CD14-positive monocyte (primary cell): ENCODE results near the gene GRIK5. TPM values are rescaled to one million over a fixed set of nuclear protein-coding genes. Genes with fewer than 3 reads are reported as not detected.

Experiments
- DNase-seq, 3 donors: peaks; one replicate each; pipeline ENCODE4 v3.0.0-alpha.2; 2011 to 2022
- H2AFZ ChIP-seq: 2 replicates; pipeline ENCODE4 v1.6.0; 2012; ENCODE audit warnings: mild to moderate bottlenecking, low read depth, low read length, inconsistent platforms; ENCODE audit not compliant: insufficient read depth, poor library complexity, severe bottlenecking
- H3K27ac ChIP-seq, 2 donors: 1 replicate in 1 of 2; 2 replicates in 1 of 2; pipeline ENCODE4 v1.5.1; 2012 to 2013; ENCODE audit warnings: low read length in 2 of 2, control low read depth in 1 of 2, inconsistent platforms in 1 of 2, low read depth in 1 of 2, mild to moderate bottlenecking in 1 of 2
- H3K27me3 ChIP-seq, 2 donors: one replicate each; pipeline versions ENCODE4 v1.6.0 to v1.6.1; 2011 to 2013; ENCODE audit warnings: low read length in 2 of 2; ENCODE audit not compliant: control insufficient read depth in 2 of 2, insufficient read depth in 2 of 2
- H3K36me3 ChIP-seq, 2 donors: replicated peaks in 1 of 2; 1 replicate in 1 of 2; 2 replicates in 1 of 2; pipeline versions ENCODE4 v1.5.1 to v1.6.1; 2012 to 2013; ENCODE audit warnings: low read length in 2 of 2, control low read depth in 1 of 2, inconsistent platforms in 1 of 2, mild to moderate bottlenecking in 1 of 2; ENCODE audit not compliant: insufficient read depth in 2 of 2, control insufficient read depth in 1 of 2
- H3K4me1 ChIP-seq, 2 donors: 1 replicate in 1 of 2; 2 replicates in 1 of 2; pipeline versions ENCODE4 v1.5.1 to v1.6.1; 2012 to 2013; ENCODE audit warnings: low read length in 2 of 2, control low read depth in 1 of 2, inconsistent platforms in 1 of 2, mild to moderate bottlenecking in 1 of 2, moderate library complexity in 1 of 2; ENCODE audit not compliant: insufficient read depth in 2 of 2, control insufficient read depth in 1 of 2
- H3K4me2 ChIP-seq: replicated peaks from 2 replicates; pipeline ENCODE3; 2012; ENCODE audit warnings: low read length, moderate library complexity, mild to moderate bottlenecking; ENCODE audit not compliant: poor library complexity, severe bottlenecking; ENCODE audit errors: extremely low read depth
- H3K4me3 ChIP-seq, 3 experiments: fragments of 200-600 bp in 1 of 3; sonication (generic) in 1 of 3; replicated peaks in 1 of 3; 1 replicate in 2 of 3; 2 replicates in 1 of 3; pipeline ENCODE4 v1.5.1; 2011 to 2013; ENCODE audit warnings: low read length in 3 of 3, mild to moderate bottlenecking in 3 of 3, control low read depth in 2 of 3, low read depth in 2 of 3, inconsistent platforms in 1 of 3, moderate library complexity in 1 of 3
- H3K79me2 ChIP-seq: 2 replicates; pipeline ENCODE4 v1.6.0; 2012; ENCODE audit warnings: mild to moderate bottlenecking, control low read depth, inconsistent platforms, low read length, moderate library complexity; ENCODE audit not compliant: insufficient read depth
- H3K9ac ChIP-seq: 2 replicates; pipeline ENCODE4 v1.6.0; 2017; ENCODE audit warnings: low read length, mild to moderate bottlenecking; ENCODE audit not compliant: insufficient read depth, poor library complexity, severe bottlenecking
- H3K9me3 ChIP-seq, 2 donors: replicated peaks in 1 of 2; 1 replicate in 1 of 2; 2 replicates in 1 of 2; pipeline versions ENCODE4 v1.5.1 to v1.6.1; 2012 to 2013; ENCODE audit warnings: low read length in 2 of 2, control low read depth in 1 of 2; ENCODE audit not compliant: control insufficient read depth in 1 of 2, insufficient read depth in 1 of 2
- H4K20me1 ChIP-seq: 2 replicates; pipeline ENCODE4 v1.6.0; 2012; ENCODE audit warnings: mild to moderate bottlenecking, low read length, control low read depth, moderate library complexity; ENCODE audit not compliant: insufficient read depth
- H3K27ac Mint-ChIP-seq, 7 donors: one replicate each; pipeline ENCODE4 v1.8.0; 2020; ENCODE audit warnings: mild to moderate bottlenecking in 7 of 7, mixed read lengths in 7 of 7, moderate library complexity in 6 of 7, inconsistent platforms in 2 of 7
- H3K27me3 Mint-ChIP-seq, 3 donors: one replicate each; pipeline ENCODE4 v1.8.0; 2021 to 2022; ENCODE audit warnings: low read depth in 3 of 3, mild to moderate bottlenecking in 3 of 3, mixed read lengths in 3 of 3, moderate library complexity in 3 of 3, inconsistent platforms in 1 of 3
- H3K36me3 Mint-ChIP-seq, 2 donors: one replicate each; pipeline ENCODE4 v1.8.0; 2020; ENCODE audit warnings: mixed read lengths in 2 of 2, inconsistent platforms in 1 of 2, mild to moderate bottlenecking in 1 of 2
- H3K4me1 Mint-ChIP-seq: one replicate; pipeline ENCODE4 v1.8.0; 2020; ENCODE audit warnings: mild to moderate bottlenecking, mixed read lengths
- H3K4me3 Mint-ChIP-seq, 2 donors: one replicate each; pipeline ENCODE4 v1.8.0; 2020; ENCODE audit warnings: mild to moderate bottlenecking in 2 of 2, mixed read lengths in 2 of 2, moderate library complexity in 1 of 2
- H3K9me3 Mint-ChIP-seq, 7 donors: one replicate each; pipeline ENCODE4 v1.8.0; 2020 to 2022; ENCODE audit warnings: mixed read lengths in 7 of 7, mild to moderate bottlenecking in 6 of 7, moderate library complexity in 6 of 7, inconsistent platforms in 2 of 7
- WGBS: methylation state at CpG from one replicate; pipeline ENCODE4 v1.1.5; 2013; ENCODE audit warnings: missing lambda C conversion rate; ENCODE audit not compliant: insufficient coverage; 5-methylcytosine and 5-hydroxymethylcytosine counted together
- intact Hi-C, 2 donors: fragments of 100-400 bp; cut with micrococcal nuclease; formaldehyde crosslinking; loops; one replicate each; pipeline versions ENCODE4 v1.15.0 to v1.15.1; 2023
- polyA plus RNA-seq, 3 donors: library from polyadenylated mRNA; depleted of rRNA in 1 of 3; unstranded in 2 of 3; stranded (reverse) in 1 of 3; fragments of 300-500 nt in 2 of 3; fragments of >200 nt in 1 of 3; fragmentation: Illumina TruSeq in 2 of 3; gene quantifications; 1 replicate in 2 of 3; 2 replicates in 1 of 3; pipeline ENCODE4 v1.2.3, GENCODE V29; 2012 to 2021
- TF ChIP-seq, protein P1 (sequence below): fragments of 200-600 bp; IDR thresholded peaks from one replicate; pipeline ENCODE4 v1.8.0; 2022; ENCODE audit warnings: antibody characterized with exemption, mild to moderate bottlenecking

The GRIK5 gene
- polyA plus RNA-seq, 3 donors, result 0.12 to 0.28 TPM; not detected in 1

DNA sequence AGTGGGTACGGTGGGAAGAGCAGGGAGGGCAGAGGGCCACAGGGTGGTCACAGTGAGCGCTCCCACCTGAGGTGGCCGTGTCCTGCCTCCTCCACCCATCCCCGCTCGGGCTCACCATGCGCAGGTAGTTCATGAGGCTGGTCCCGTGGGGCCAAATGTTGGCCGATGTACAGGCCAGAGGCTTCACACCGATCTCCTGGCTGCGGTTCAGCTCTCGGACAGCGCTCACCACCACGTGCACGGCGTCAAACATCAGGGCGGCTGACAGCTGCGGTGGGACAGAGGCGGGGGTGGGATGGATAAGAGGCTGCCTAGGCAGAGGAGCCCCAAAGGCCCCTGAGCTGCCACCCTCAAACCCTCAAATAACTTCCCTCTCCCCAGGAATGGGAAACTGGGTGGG, 15.8 kb downstream of the GRIK5 start:
- DNase-seq, result no peak
- Histone ChIP-seq H3K9me3 (no peaks in the 10 kb centered on the region), H3K79me2 (no peaks in the 10 kb centered on the region), H3K4me3 (no peak overlapping the region), H4K20me1 (no peaks in the 10 kb centered on the region), H2AFZ (no peak overlapping the region), H3K36me3 (no peaks in the 10 kb centered on the region), H3K27me3 (no peaks in the 10 kb centered on the region), H3K9ac (no peak overlapping the region), H3K4me2 (no peak overlapping the region), H3K4me1 (no peaks in the 10 kb centered on the region), H3K27ac (no peak overlapping the region)
- TF ChIP-seq, protein P1, sequence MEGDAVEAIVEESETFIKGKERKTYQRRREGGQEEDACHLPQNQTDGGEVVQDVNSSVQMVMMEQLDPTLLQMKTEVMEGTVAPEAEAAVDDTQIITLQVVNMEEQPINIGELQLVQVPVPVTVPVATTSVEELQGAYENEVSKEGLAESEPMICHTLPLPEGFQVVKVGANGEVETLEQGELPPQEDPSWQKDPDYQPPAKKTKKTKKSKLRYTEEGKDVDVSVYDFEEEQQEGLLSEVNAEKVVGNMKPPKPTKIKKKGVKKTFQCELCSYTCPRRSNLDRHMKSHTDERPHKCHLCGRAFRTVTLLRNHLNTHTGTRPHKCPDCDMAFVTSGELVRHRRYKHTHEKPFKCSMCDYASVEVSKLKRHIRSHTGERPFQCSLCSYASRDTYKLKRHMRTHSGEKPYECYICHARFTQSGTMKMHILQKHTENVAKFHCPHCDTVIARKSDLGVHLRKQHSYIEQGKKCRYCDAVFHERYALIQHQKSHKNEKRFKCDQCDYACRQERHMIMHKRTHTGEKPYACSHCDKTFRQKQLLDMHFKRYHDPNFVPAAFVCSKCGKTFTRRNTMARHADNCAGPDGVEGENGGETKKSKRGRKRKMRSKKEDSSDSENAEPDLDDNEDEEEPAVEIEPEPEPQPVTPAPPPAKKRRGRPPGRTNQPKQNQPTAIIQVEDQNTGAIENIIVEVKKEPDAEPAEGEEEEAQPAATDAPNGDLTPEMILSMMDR, result no peak
- Mint-ChIP-seq H3K4me1 (peaks cover 7% of the 10 kb centered on the region), H3K27ac (no peak overlapping the region), H3K9me3 (no peaks in the 10 kb centered on the region), H3K27me3 (peaks cover 0 to 3% (median 2%) of the 10 kb centered on the region in 3 donors), H3K36me3 (peaks cover 0 to 2% of the 10 kb centered on the region in 2 donors), H3K4me3 (no peak overlapping the region)
- intact Hi-C loops, result no loop called here
- WGBS, result 98% methylated on average over 6 of the region's 18 CpGs

DNA sequence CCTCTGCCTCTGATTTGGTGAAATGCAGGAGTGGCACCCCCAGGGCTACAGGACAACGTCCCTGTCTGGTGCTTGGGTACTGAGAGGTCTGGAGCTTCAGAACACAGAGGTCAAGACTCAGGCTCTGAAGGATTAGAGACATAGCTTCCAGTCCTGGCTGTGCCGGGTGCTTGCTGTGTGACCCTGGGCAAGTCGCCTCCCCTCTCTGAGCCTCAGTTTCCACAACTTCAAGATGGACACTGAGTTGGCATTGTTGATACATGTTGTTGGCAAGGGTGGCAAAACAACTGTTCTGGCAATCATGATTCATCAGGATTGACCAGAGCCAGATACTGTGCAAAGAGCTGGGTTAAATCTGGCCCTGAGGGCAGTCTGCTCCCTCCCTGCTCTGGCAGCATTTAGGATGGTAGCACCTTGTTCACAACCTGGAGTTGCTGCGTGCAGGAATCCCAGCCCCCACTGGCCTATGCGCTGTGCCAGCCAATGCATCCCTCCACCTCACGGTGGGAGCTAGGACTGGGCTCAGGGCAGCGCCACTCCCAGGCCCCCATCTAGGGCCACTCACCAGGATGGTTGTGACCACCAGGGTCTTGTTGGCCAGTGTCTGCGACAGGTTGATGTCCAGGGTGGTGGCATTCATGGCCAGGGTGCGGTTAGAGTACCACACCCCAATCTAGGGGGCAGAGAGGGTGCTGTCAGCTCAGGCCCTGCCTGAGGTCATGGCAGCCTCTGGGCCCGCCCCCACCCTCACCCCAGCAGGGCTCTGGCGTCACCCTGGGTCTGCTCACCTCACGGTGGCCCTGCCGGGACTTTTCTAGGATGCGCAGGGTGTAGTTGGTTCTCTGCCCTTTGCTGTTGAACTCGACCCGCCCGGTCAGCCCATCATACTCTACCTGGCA, 16.7 kb downstream of the GRIK5 start:
- no peak overlapping the region for H3K4me3 Mint-ChIP-seq
- Histone ChIP-seq H3K79me2 (no peaks in the 10 kb centered on the region), H3K9me3 (no peaks in the 10 kb centered on the region), H3K27me3 (no peaks in the 10 kb centered on the region), H3K27ac (no peak overlapping the region), H3K4me2 (no peak overlapping the region), H3K4me1 (no peaks in the 10 kb centered on the region), H4K20me1 (no peaks in the 10 kb centered on the region), H2AFZ (no peak overlapping the region), H3K36me3 (no peaks in the 10 kb centered on the region), H3K4me3 (no peak overlapping the region), H3K9ac (no peak overlapping the region)
- peaks cover 8% of the 10 kb centered on the region for H3K4me1 Mint-ChIP-seq
- TF ChIP-seq, protein P1, result no peak
- no peak overlapping the region for H3K27ac Mint-ChIP-seq
- H3K36me3 Mint-ChIP-seq, result no peaks in the 10 kb centered on the region
- DNase-seq, result no peak
- intact Hi-C loops, result no loop called here
- no peaks in the 10 kb centered on the region for H3K9me3 Mint-ChIP-seq
- H3K27me3 Mint-ChIP-seq, result peaks cover 0 to 3% (median 2%) of the 10 kb centered on the region in 3 donors
- 98% methylated on average over 9 of the region's 17 CpGs for WGBS
